G401 (cell line): ENCODE data around the gene KCNMA1. TPM values are rescaled to one million over a fixed set of nuclear protein-coding genes. Genes with fewer than 3 reads are reported as not detected.
"Not testable (repeated sequence)": the region's sequence is repeated elsewhere in the genome, so short reads cannot be mapped to it uniquely, and the experiment has no call there.

Source experiments
- DNase-seq: peaks from one replicate; pipeline ENCODE4 v3.0.0-alpha.2; 2015; ENCODE audit warnings: low spot score
- in situ Hi-C: cut with HindIII; loops from 2 replicates; pipeline ENCODE4 v1.10.0; 2016; ENCODE audit warnings: low sequenced_read_pairs, mixed read lengths
- total RNA-seq: library from RNA; depleted of rRNA; stranded (reverse); fragments of >200 nt; shearing (Covaris generic); gene quantifications from 2 replicates; pipeline ENCODE4 v1.2.3, GENCODE V29; 2014; rRNA removed

Gene KCNMA1
- total RNA-seq: 0.81 and 3.9 TPM in 2 replicates

- DNase-seq: no peak
- in situ Hi-C loops: loop anchor here (25.0 kb wide), 1 partner anchor 475 kb away; no protein-coding TSS in a partner anchor
Measured at GRCh38 chr10:77637532-77638320, at the start of gene KCNMA1. Gene KCNMA1 (minus strand): TSS chr10:77637808.

- DNase-seq: no peak
- in situ Hi-C loops: no loop called here
Measured at GRCh38 chr10:77686650-77687417, 49.2 kb upstream of the KCNMA1 start.

GRCh38 chr10:77686096-77686495, 48.5 kb upstream of the KCNMA1 start:
- in situ Hi-C loops: no loop called here
- no peak for DNase-seq

GRCh38 chr10:77685432-77685831, 47.8 kb upstream of the KCNMA1 start:
- in situ Hi-C loops: no loop called here
- DNase-seq: no peak

- DNase-seq, in situ Hi-C loops: not testable (repeated sequence)
Measured at GRCh38 chr10:77683088-77683432, 45.5 kb upstream of the KCNMA1 start.

- no peak for DNase-seq
- in situ Hi-C loops: no loop called here
Measured at GRCh38 chr10:77682393-77683087, 44.9 kb upstream of the KCNMA1 start.

- DNase-seq: no peak
- in situ Hi-C loops: no loop called here
Measured at GRCh38 chr10:77681839-77682238, 44.2 kb upstream of the KCNMA1 start.

GRCh38 chr10:77680811-77681210, 43.2 kb upstream of the KCNMA1 start:
- no peak for DNase-seq
- in situ Hi-C loops: no loop called here

- in situ Hi-C loops: no loop called here
- no peak for DNase-seq
Measured at GRCh38 chr10:77680065-77680464, 42.5 kb upstream of the KCNMA1 start.

- in situ Hi-C loops: no loop called here
- no peak for DNase-seq
Measured at GRCh38 chr10:77679217-77679616, 41.6 kb upstream of the KCNMA1 start.

- in situ Hi-C loops: no loop called here
- no peak for DNase-seq
Measured at GRCh38 chr10:77678146-77678545, 40.5 kb upstream of the KCNMA1 start.

- in situ Hi-C loops: no loop called here
- DNase-seq: no peak
Measured at GRCh38 chr10:77675347-77675746, 37.7 kb upstream of the KCNMA1 start.

GRCh38 chr10:77673515-77674140, 36.0 kb upstream of the KCNMA1 start:
- no peak for DNase-seq
- in situ Hi-C loops: no loop called here

GRCh38 chr10:77673101-77673500, 35.5 kb upstream of the KCNMA1 start:
- no peak for DNase-seq
- in situ Hi-C loops: no loop called here

- no peak for DNase-seq
- in situ Hi-C loops: no loop called here
Measured at GRCh38 chr10:77671594-77672252, 34.1 kb upstream of the KCNMA1 start.

- no peak for DNase-seq
- in situ Hi-C loops: no loop called here
Measured at GRCh38 chr10:77670817-77671443, 33.3 kb upstream of the KCNMA1 start.

- no peak for DNase-seq
Measured at GRCh38 chr10:77669892-77670291, 32.3 kb upstream of the KCNMA1 start.

GRCh38 chr10:77667426-77668324, 30.1 kb upstream of the KCNMA1 start:
- no peak for DNase-seq
- in situ Hi-C loops: no loop called here

More at GRCh38 chr10:77669892-77670291, 32.3 kb upstream of the KCNMA1 start:
- in situ Hi-C loops: no loop called here
